DMS153 (cell line): ENCODE measurements around the gene RPAP2.

ENCODE experiments used
- DNase-seq: peaks from one replicate; lab custom pipeline; 2025; lab: John Stamatoyannopoulos, UW

The RPAP2 gene

GRCh38 chr1:92447033-92447681, 148.3 kb downstream of the RPAP2 start:
- no peak for DNase-seq

- DNase-seq = no peak
Observed at GRCh38 chr1:92447976-92448375, 149.1 kb downstream of the RPAP2 start.
